Body of pancreas (tissue), 4 donors: ENCODE measurements around the gene RAG2. TPM values are rescaled to one million over a fixed set of nuclear protein-coding genes. Genes with fewer than 3 reads are reported as not detected.

Source experiments
- ATAC-seq: fragments of 150-250 bp; one replicate; pipeline ENCODE4 v1.9.1; 2016
- DNase-seq, 4 donors: peaks; one replicate each; pipeline ENCODE4 v3.0.0-alpha.2; 2019
- H3K27ac ChIP-seq, 4 donors: fragments of 200-600 bp; sonication (generic); 1 replicate in 3 of 4; 2 replicates in 1 of 4; pipeline versions ENCODE4 v1.5.1 to v1.6.1; 2016 to 2019; ENCODE audit warnings: mild to moderate bottlenecking in 1 of 4, mixed read lengths in 1 of 4, moderate library complexity in 1 of 4
- H3K27me3 ChIP-seq, 2 donors: fragments of 200-600 bp; sonication (generic); one replicate each; pipeline ENCODE4 v1.6.0; 2016; ENCODE audit warnings: mild to moderate bottlenecking in 1 of 2
- H3K36me3 ChIP-seq, 2 donors: fragments of 200-600 bp; sonication (generic); replicated peaks in 1 of 2; 2 replicates each; pipeline ENCODE4 v1.5.1; 2016; ENCODE audit warnings: low read depth in 2 of 2; ENCODE audit not compliant: insufficient read depth in 1 of 2
- H3K4me1 ChIP-seq: fragments of 200-600 bp; sonication (generic); one replicate; pipeline ENCODE4 v1.6.0; 2016
- H3K4me3 ChIP-seq, 2 donors: fragments of 200-600 bp; sonication (generic); 1 replicate in 1 of 2; 2 replicates in 1 of 2; pipeline ENCODE4 v1.5.1; 2016 to 2019
- H3K9me3 ChIP-seq, 3 donors: fragments of 200-600 bp; sonication (generic); 1 replicate in 2 of 3; 2 replicates in 1 of 3; pipeline ENCODE4 v1.5.1; 2016
- CTCF ChIP-seq, 7 experiments: fragments of 450-650 bp in 4 of 7; fragments of 200-600 bp in 3 of 7; sonication (generic) in 3 of 7; IDR thresholded peaks; one replicate each; pipeline ENCODE4 v1.5.1; 2016 to 2019; ENCODE audit warnings: antibody characterized with exemption in 7 of 7
- POLR2A ChIP-seq, 3 donors: fragments of 450-650 bp; IDR thresholded peaks; one replicate each; pipeline ENCODE4 v1.6.1; 2016; ENCODE audit warnings: antibody characterized with exemption in 3 of 3, mild to moderate bottlenecking in 2 of 3
- WGBS, 2 donors: methylation state at CpG; one replicate each; pipeline ENCODE4 v1.1.5; 2017; 5-methylcytosine and 5-hydroxymethylcytosine counted together
- intact Hi-C: fragments of 100-400 bp; cut with DNase I; formaldehyde crosslinking; loops from one replicate; pipeline ENCODE4 v1.15.1; 2023
- total RNA-seq, 2 donors: library from RNA; depleted of rRNA; stranded (reverse); fragments of >200 nt; gene quantifications; one replicate each; pipeline ENCODE4 v1.1.0, GENCODE V29; 2016

The RAG2 gene
- total RNA-seq, 2 donors from 2014 or later: not detected

- intact Hi-C loops: no loop called here
- WGBS, 2 donors: 81 to 86% methylated on average over 8 of the region's 8 CpGs
- no peak overlapping the region for H3K27ac ChIP-seq
- TF ChIP-seq CTCF (IDR thresholded peaks at IDR 0.05): no peak
- TF ChIP-seq POLR2A (IDR thresholded peaks at IDR 0.05): no peak
- H3K9me3 ChIP-seq: no peaks in the 10 kb centered on the region
- no peaks in the 10 kb centered on the region for H3K27me3 ChIP-seq
- ATAC-seq: no peak
- no peaks in the 10 kb centered on the region for H3K4me1 ChIP-seq
- H3K4me3 ChIP-seq: no peak overlapping the region
- no peak for DNase-seq
- no peaks in the 10 kb centered on the region for H3K36me3 ChIP-seq
These were observed 23.6 kb downstream of the RAG2 start for GRCh38 chr11:36574486-36574885.

DNA sequence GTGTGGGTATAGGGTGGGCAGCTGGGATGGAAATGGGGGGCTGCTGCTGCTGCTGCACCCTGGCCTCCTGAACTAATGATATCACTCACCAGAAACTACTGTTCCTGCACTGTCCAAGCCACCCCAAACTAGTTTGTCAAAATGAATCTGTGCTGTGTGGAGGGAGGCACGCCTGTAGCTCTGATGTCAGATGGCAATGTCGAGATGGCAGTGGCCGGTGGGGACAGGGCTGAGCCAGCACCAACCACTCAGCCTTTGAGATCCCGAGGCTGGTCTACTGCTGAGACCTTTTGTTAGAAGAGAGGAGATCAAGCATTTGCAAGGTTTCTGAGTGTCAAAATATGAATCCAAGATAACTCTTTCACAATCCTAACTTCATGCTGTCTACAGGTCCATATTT is 28.9 kb downstream of the RAG2 start:
- no peak for ATAC-seq
- Histone ChIP-seq H3K27me3 (no peaks in the 10 kb centered on the region), H3K36me3 (no peaks in the 10 kb centered on the region), H3K27ac (no peak overlapping the region), H3K4me1 (peaks cover 6% of the 10 kb centered on the region), H3K9me3 (no peaks in the 10 kb centered on the region), H3K4me3 (no peak overlapping the region)
- intact Hi-C loops: no loop called here
- 68 to 82% methylated on average over 2 to 4 of the region's 4 CpGs for WGBS, 2 donors
- no peak for TF ChIP-seq POLR2A (IDR thresholded peaks at IDR 0.05)
- no peak for TF ChIP-seq CTCF (IDR thresholded peaks at IDR 0.05)
- DNase-seq: no peak

DNA sequence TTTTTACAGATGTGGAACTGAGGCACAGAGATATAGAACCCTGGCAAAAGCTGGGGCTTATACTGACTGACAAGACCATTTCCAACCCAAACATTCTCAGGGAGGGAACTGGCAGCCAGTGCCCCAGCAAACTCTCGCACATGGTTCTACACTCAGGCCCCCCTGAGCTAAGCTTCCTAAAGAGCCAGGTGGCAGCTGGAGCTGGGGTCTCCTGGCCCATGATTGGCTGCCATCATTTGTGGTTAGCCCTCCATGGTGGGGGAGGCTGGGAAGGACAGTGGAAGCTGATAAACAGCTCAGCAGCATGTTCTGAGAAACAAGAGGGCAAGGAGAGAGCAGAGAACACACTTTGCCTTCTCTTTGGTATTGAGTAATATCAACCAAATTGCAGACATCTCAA is 30.3 kb downstream of the RAG2 start, which contains the start of gene RAG1:
TSS of gene RAG1 (plus strand) at position 314 of the 400 bp plus-strand sequence. CDS start 5,298 bp downstream, outside the sequence.
- intact Hi-C loops: no loop called here
- WGBS, 2 donors: 83 to 100% methylated on average over 1 of the region's 1 CpG
- no peak within 1 kb of the TSS for H3K4me3 ChIP-seq

DNA sequence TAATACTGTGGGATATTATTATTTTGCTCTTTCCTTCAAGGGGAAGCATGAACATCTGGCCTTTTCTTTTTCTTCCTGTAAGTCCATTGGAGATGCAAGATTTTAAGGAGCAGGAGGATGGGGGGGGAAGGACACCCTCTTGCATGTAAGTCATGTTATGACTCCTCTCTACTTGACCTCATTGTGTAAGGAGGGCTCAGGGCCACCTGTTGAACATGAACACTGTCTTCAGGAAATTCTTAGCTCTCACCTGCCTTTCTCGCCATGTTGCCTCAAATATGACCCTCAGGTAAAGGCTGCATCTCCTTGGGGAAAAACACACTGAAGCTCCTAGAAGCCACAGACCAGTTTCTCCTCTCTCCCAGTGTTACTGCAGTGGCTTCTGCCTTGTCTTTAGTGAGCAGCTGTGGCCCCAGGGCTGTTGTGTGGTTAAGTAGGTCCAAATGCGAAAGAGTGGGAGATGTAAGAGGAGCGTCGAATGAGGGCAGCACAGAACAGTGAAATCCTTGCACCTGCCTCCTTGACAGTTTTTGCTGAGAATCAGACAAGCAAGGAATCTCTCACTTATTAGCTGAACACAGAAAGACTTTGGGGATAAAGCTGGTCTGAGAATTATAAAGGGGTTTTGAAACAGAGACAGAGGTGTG is 31.5 kb downstream of the RAG2 start:
- DNase-seq (no peak), ATAC-seq (no peak)
- no peak overlapping the region for H3K4me3 ChIP-seq
- H3K4me1 ChIP-seq: peaks cover 6% of the 10 kb centered on the region
- no peak overlapping the region for H3K27ac ChIP-seq
- intact Hi-C loops: no loop called here
- no peak for TF ChIP-seq POLR2A (IDR thresholded peaks at IDR 0.05)
- TF ChIP-seq CTCF (IDR thresholded peaks at IDR 0.05): no peak
- WGBS, 2 donors: 87 to 90% methylated on average over 4 of the region's 4 CpGs
- H3K36me3 ChIP-seq: no peaks in the 10 kb centered on the region
- H3K27me3 ChIP-seq: no peaks in the 10 kb centered on the region
- H3K9me3 ChIP-seq: no peaks in the 10 kb centered on the region

More for the DNA sequence above, 30.3 kb downstream of the RAG2 start, which contains the start of gene RAG1:
- Histone ChIP-seq H3K9me3 (no peaks in the 10 kb centered on the region), H3K27me3 (no peaks in the 10 kb centered on the region), H3K36me3 (no peaks in the 10 kb centered on the region), H3K27ac (no peak within 1 kb of the TSS), H3K4me1 (peaks cover 6% of the 10 kb centered on the region)
- no peak for DNase-seq
- no peak for ATAC-seq
- TF ChIP-seq CTCF (IDR thresholded peaks at IDR 0.05) (no peak), POLR2A (IDR thresholded peaks at IDR 0.05) (no peak)

DNA sequence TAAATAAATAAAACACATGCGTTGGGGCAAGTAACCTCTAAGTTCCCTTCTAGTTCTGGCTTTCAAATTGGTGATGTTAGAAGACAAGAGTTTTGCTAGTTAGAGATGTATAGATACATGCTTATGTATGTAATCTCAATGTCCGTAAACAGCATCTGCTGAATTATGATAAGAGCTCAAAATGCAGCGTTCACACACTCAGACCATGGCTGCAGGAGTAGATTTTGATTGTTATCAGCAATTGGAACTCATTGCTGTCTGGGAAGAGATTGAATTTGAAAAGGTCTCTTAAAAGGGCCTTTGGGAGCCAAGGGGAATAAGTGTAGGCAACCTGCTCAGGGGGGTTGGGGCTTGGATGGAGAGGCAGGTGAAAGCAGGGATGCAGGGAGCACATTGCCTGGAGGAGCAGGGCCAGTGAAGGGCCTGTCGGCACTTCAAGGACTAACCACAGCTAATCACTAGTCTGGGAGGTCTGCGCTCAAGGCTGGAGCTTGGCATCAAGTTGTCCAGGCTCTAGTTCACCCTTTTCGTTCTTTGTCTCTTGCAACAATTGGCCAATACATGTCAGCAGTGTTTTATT is 32.9 kb downstream of the RAG2 start:
- Histone ChIP-seq H3K4me3 (no peak overlapping the region), H3K4me1 (peaks cover 6% of the 10 kb centered on the region), H3K27ac (no peak overlapping the region), H3K27me3 (no peaks in the 10 kb centered on the region), H3K9me3 (no peaks in the 10 kb centered on the region), H3K36me3 (no peaks in the 10 kb centered on the region)
- DNase-seq: no peak
- intact Hi-C loops: no loop called here
- no peak for ATAC-seq
- 47 to 49% methylated on average over 6 of the region's 6 CpGs for WGBS, 2 donors
- no peak for TF ChIP-seq POLR2A (IDR thresholded peaks at IDR 0.05)
- TF ChIP-seq CTCF (IDR thresholded peaks at IDR 0.05): no peak
